Measurements from ENCODE around the gene GRIA4.

Gene GRIA4

GRCh38 chr11:105636496-105636895, 26.6 kb downstream of the GRIA4 start:
- DNase-seq (ENCODE audit: low read depth in 1 of 2, low spot score in 1 of 2), result no peak

GRCh38 chr11:105639527-105639926, 29.7 kb downstream of the GRIA4 start:
- DNase-seq (ENCODE audit: low read depth in 1 of 2, low spot score in 1 of 2), result no peak

- no peak for DNase-seq (ENCODE audit: low read depth in 1 of 2, low spot score in 1 of 2)
Observed at GRCh38 chr11:105641433-105641832, 31.6 kb downstream of the GRIA4 start.

- DNase-seq (ENCODE audit: low read depth in 1 of 2, low spot score in 1 of 2), result no peak
Observed at GRCh38 chr11:105642870-105643269, 33.0 kb downstream of the GRIA4 start.

GRCh38 chr11:105644839-105645573, 35.1 kb downstream of the GRIA4 start:
- no peak for DNase-seq (ENCODE audit: low read depth in 1 of 2, low spot score in 1 of 2)

GRCh38 chr11:105647780-105648179, 37.9 kb downstream of the GRIA4 start:
- DNase-seq (ENCODE audit: low read depth in 1 of 2, low spot score in 1 of 2), result no peak

- DNase-seq (ENCODE audit: low read depth in 1 of 2, low spot score in 1 of 2), result no peak
Observed at GRCh38 chr11:105648762-105649161, 38.9 kb downstream of the GRIA4 start.

- no peak for DNase-seq (ENCODE audit: low read depth in 1 of 2, low spot score in 1 of 2)
Observed at GRCh38 chr11:105665281-105665680, 55.4 kb downstream of the GRIA4 start.

- no peak for DNase-seq (ENCODE audit: low read depth in 1 of 2, low spot score in 1 of 2)
Observed at GRCh38 chr11:105667441-105667840, 57.6 kb downstream of the GRIA4 start.

- DNase-seq (ENCODE audit: low read depth in 1 of 2, low spot score in 1 of 2), result no peak
Observed at GRCh38 chr11:105670811-105671210, 60.9 kb downstream of the GRIA4 start.

GRCh38 chr11:105673089-105673488, 63.2 kb downstream of the GRIA4 start:
- no peak for DNase-seq (ENCODE audit: low read depth in 1 of 2, low spot score in 1 of 2)

GRCh38 chr11:105689631-105690030, 79.8 kb downstream of the GRIA4 start:
- no peak for DNase-seq (ENCODE audit: low read depth in 1 of 2, low spot score in 1 of 2)

GRCh38 chr11:105690467-105690866, 80.6 kb downstream of the GRIA4 start:
- no peak for DNase-seq (ENCODE audit: low read depth in 1 of 2, low spot score in 1 of 2)

GRCh38 chr11:105693075-105693759, 83.3 kb downstream of the GRIA4 start:
- DNase-seq (ENCODE audit: low read depth in 1 of 2, low spot score in 1 of 2), result no peak

- DNase-seq (ENCODE audit: low read depth in 1 of 2, low spot score in 1 of 2), result no peak
Observed at GRCh38 chr11:105696000-105696399, 86.1 kb downstream of the GRIA4 start.

GRCh38 chr11:105697291-105697690, 87.4 kb downstream of the GRIA4 start:
- no peak for DNase-seq (ENCODE audit: low read depth in 1 of 2, low spot score in 1 of 2)

GRCh38 chr11:105699203-105699602, 89.3 kb downstream of the GRIA4 start:
- DNase-seq (ENCODE audit: low read depth in 1 of 2, low spot score in 1 of 2), result no peak

- no peak for DNase-seq (ENCODE audit: low read depth in 1 of 2, low spot score in 1 of 2)
Observed at GRCh38 chr11:105700271-105700670, 90.4 kb downstream of the GRIA4 start.

- no peak for DNase-seq (ENCODE audit: low read depth in 1 of 2, low spot score in 1 of 2)
Observed at GRCh38 chr11:105701098-105701497, 91.2 kb downstream of the GRIA4 start.

- DNase-seq (ENCODE audit: low read depth in 1 of 2, low spot score in 1 of 2), result no peak
Observed at GRCh38 chr11:105705786-105706530, 96.1 kb downstream of the GRIA4 start.

GRCh38 chr11:105713106-105713505, 103.2 kb downstream of the GRIA4 start:
- no peak for DNase-seq (ENCODE audit: low read depth in 1 of 2, low spot score in 1 of 2)

GRCh38 chr11:105713696-105714095, 103.8 kb downstream of the GRIA4 start:
- no peak for DNase-seq (ENCODE audit: low read depth in 1 of 2, low spot score in 1 of 2)

Measured in activated CD4-positive, alpha-beta T cell treated with anti-CD3 and anti-CD28 coated beads, Interleukin-2, amount 50 U/mL, for 24 hours (primary cell).